Tibial nerve (tissue), 4 donors: ENCODE measurements around the gene RPL28. TPM values are rescaled to one million over a fixed set of nuclear protein-coding genes. Genes with fewer than 3 reads are reported as not detected.

ENCODE experiments used
- DNase-seq, 2 donors: peaks; one replicate each; pipeline ENCODE4 v3.0.0-alpha.2; 2019; ENCODE audit warnings: low spot score in 2 of 2
- H3K27ac ChIP-seq, 4 donors: fragments of 200-600 bp; sonication (generic) in 3 of 4; one replicate each; pipeline ENCODE4 v1.5.1; 2017 to 2019; ENCODE audit warnings: mild to moderate bottlenecking in 1 of 4
- H3K27me3 ChIP-seq, 2 donors: fragments of 200-600 bp; sonication (generic) in 1 of 2; one replicate each; pipeline versions ENCODE4 v1.5.1 to v1.6.0; 2017 to 2019
- H3K36me3 ChIP-seq, 3 donors: fragments of 200-600 bp; sonication (generic); one replicate each; pipeline ENCODE4 v1.5.1; 2018 to 2019
- H3K4me1 ChIP-seq, 4 donors: fragments of 200-600 bp; sonication (generic) in 3 of 4; one replicate each; pipeline ENCODE4 v1.5.1; 2017 to 2019
- H3K4me3 ChIP-seq, 4 donors: fragments of 200-600 bp; sonication (generic) in 3 of 4; one replicate each; pipeline ENCODE4 v1.5.1; 2017 to 2019; ENCODE audit warnings: mild to moderate bottlenecking in 1 of 4, moderate library complexity in 1 of 4
- H3K9me3 ChIP-seq, 4 donors: fragments of 200-600 bp; sonication (generic) in 3 of 4; one replicate each; pipeline ENCODE4 v1.5.1; 2017 to 2019
- CTCF ChIP-seq, 5 experiments: fragments of 200-600 bp in 3 of 5; fragments of 450-650 bp in 2 of 5; sonication (generic) in 3 of 5; IDR thresholded peaks; one replicate each; pipeline ENCODE4 v1.5.1; 2016 to 2019; ENCODE audit warnings: antibody characterized with exemption in 5 of 5, mild to moderate bottlenecking in 3 of 5, moderate library complexity in 2 of 5
- EP300 ChIP-seq, 2 donors: sonication (generic); formaldehyde crosslinking; IDR thresholded peaks; one replicate each; pipeline ENCODE4 v1.6.1; 2017; ENCODE audit warnings: antibody characterized with exemption in 2 of 2, mild to moderate bottlenecking in 1 of 2
- POLR2A ChIP-seq, 2 donors: fragments of 450-650 bp; IDR thresholded peaks; one replicate each; pipeline ENCODE4 v1.6.1; 2017; ENCODE audit warnings: antibody characterized with exemption in 2 of 2, mild to moderate bottlenecking in 2 of 2, moderate library complexity in 2 of 2
- WGBS, 2 donors: methylation state at CpG; one replicate each; pipeline ENCODE4 v1.1.5; 2018; 5-methylcytosine and 5-hydroxymethylcytosine counted together
- total RNA-seq, 4 donors: library from RNA; depleted of rRNA; stranded (reverse); fragments of >200 nt; gene quantifications; one replicate each; pipeline ENCODE4 v1.1.0, GENCODE V29; 2016

RPL28 gene
- total RNA-seq, 4 donors from 2014 or later = 266 to 574 (median 354) TPM

GRCh38 chr19:55369653-55370304 is 16.0 kb upstream of the RPL28 start:
- Histone ChIP-seq H3K27me3 (peaks cover 7 to 84% of the 10 kb centered on the region in 2 donors), H3K27ac (no peak overlapping the region), H3K4me3 (peak overlapping the region in 2 of 4 donors; percentile 15 to 39), H3K4me1 (peaks cover 0 to 32% (median 10%) of the 10 kb centered on the region in 4 donors), H3K36me3 (no peaks in the 10 kb centered on the region), H3K9me3 (no peaks in the 10 kb centered on the region)
- TF ChIP-seq CTCF (IDR thresholded peaks at IDR 0.05) = no peak
- TF ChIP-seq POLR2A (IDR thresholded peaks at IDR 0.05) = no peak
- TF ChIP-seq EP300 (IDR thresholded peaks at IDR 0.05) = no peak
- no peak for DNase-seq
- 1 to 2% methylated on average over 25 to 29 of the region's 59 CpGs for WGBS, 2 donors

GRCh38 chr19:55370305-55370988 is 15.3 kb upstream of the RPL28 start, which contains the start of gene IL11:
IL11 (minus strand) TSS chr19:55370463; CDS start chr19:55370310, 153 bp downstream.
- no peak for DNase-seq
- Histone ChIP-seq H3K27me3 (peaks cover 7 to 91% of the 10 kb centered on the region in 2 donors), H3K4me3 (peak within 1 kb of the TSS in 2 of 4 donors; percentile 19 to 39), H3K4me1 (peaks cover 0 to 32% (median 10%) of the 10 kb centered on the region in 4 donors), H3K36me3 (no peaks in the 10 kb centered on the region), H3K9me3 (no peaks in the 10 kb centered on the region), H3K27ac (no peak within 1 kb of the TSS)
- WGBS, 2 donors = 6 to 11% methylated on average over 30 to 32 of the region's 32 CpGs
- TF ChIP-seq POLR2A (IDR thresholded peaks at IDR 0.05) = no peak

GRCh38 chr19:55372316-55373081 is 13.2 kb upstream of the RPL28 start:
- no peak overlapping the region for H3K27ac ChIP-seq
- 46 to 51% methylated on average over 17 to 19 of the region's 24 CpGs for WGBS, 2 donors
- peaks cover 0 to 35% (median 10%) of the 10 kb centered on the region in 4 donors for H3K4me1 ChIP-seq
- no peaks in the 10 kb centered on the region for H3K36me3 ChIP-seq
- H3K4me3 ChIP-seq = no peak overlapping the region
- DNase-seq = no peak
- no peak for TF ChIP-seq CTCF (IDR thresholded peaks at IDR 0.05)
- TF ChIP-seq EP300 (IDR thresholded peaks at IDR 0.05) = no peak
- no peak for TF ChIP-seq POLR2A (IDR thresholded peaks at IDR 0.05)
- H3K9me3 ChIP-seq = no peaks in the 10 kb centered on the region
- peaks cover 7 to 98% of the 10 kb centered on the region in 2 donors for H3K27me3 ChIP-seq

- TF ChIP-seq EP300 (IDR thresholded peaks at IDR 0.05) (no peak), POLR2A (IDR thresholded peaks at IDR 0.05) (no peak), CTCF (IDR thresholded peaks at IDR 0.05) (no peak)
- H3K4me3 ChIP-seq = no peak overlapping the region
- no peaks in the 10 kb centered on the region for H3K36me3 ChIP-seq
- peaks cover 0 to 38% (median 10%) of the 10 kb centered on the region in 4 donors for H3K4me1 ChIP-seq
- H3K27me3 ChIP-seq = peaks cover 7 to 97% of the 10 kb centered on the region in 2 donors
- H3K9me3 ChIP-seq = no peaks in the 10 kb centered on the region
- peak overlapping the region in 1 of 4 donors; percentile 72 for H3K27ac ChIP-seq
- DNase-seq = no peak
- 62 to 69% methylated on average over 8 of the region's 9 CpGs for WGBS, 2 donors
These were observed 12.3 kb upstream of the RPL28 start for GRCh38 chr19:55373306-55373992.
